ENCODE results near the gene CLTA.
A peak's percentile ranks its signal among the peaks of the same experiment; 100 is the strongest.
"Not testable (repeated sequence)": the region's sequence is repeated elsewhere in the genome, so short reads cannot be mapped to it uniquely, and the experiment has no call there.

The CLTA gene

GRCh38 chr9:36239675-36240074 is 49.0 kb downstream of the CLTA start:
- not testable (repeated sequence) for DNase-seq (ENCODE audit: low read depth in 2 of 2)

- no peak for DNase-seq (ENCODE audit: low read depth in 2 of 2)
Measured at GRCh38 chr9:36245906-36246305, 55.2 kb downstream of the CLTA start.

GRCh38 chr9:36247356-36247755 is 56.6 kb downstream of the CLTA start:
- no peak for DNase-seq (ENCODE audit: low read depth in 2 of 2)

GRCh38 chr9:36248061-36248460 is 57.3 kb downstream of the CLTA start:
- DNase-seq (ENCODE audit: low read depth in 2 of 2), result peak; percentile 29 to 45

GRCh38 chr9:36249189-36249588 is 58.5 kb downstream of the CLTA start:
- no peak for DNase-seq (ENCODE audit: low read depth in 2 of 2)

- no peak for DNase-seq (ENCODE audit: low read depth in 2 of 2)
Measured at GRCh38 chr9:36250079-36250478, 59.4 kb downstream of the CLTA start.

- no peak for DNase-seq (ENCODE audit: low read depth in 2 of 2)
Measured at GRCh38 chr9:36251428-36251827, 60.7 kb downstream of the CLTA start.

- DNase-seq (ENCODE audit: low read depth in 2 of 2), result peak; percentile 89 to 92
Measured at GRCh38 chr9:36258208-36258995, 67.7 kb downstream of the CLTA start, which contains the start of gene GNE. Gene GNE (minus strand): TSS chr9:36258448. CDS start chr9:36249355, 9,093 bp downstream.

- DNase-seq (ENCODE audit: low read depth in 2 of 2), result no peak
Measured at GRCh38 chr9:36258996-36259533, 68.3 kb downstream of the CLTA start.
